K562 (cell line): ENCODE data around the gene NME4. TPM values are rescaled to one million over a fixed set of nuclear protein-coding genes. Genes with fewer than 3 reads are reported as not detected.

Experiments used
- ATAC-seq: fragments of 200-7000 bp; cut with Tn5 transposase; 3 replicates; pipeline ENCODE4 v1.9.1; 2020; ENCODE audit warnings: moderate library complexity
- BruUV-seq: library from RNA; stranded (reverse); fragments of 400-500 nt; replicated peaks from 2 replicates; lab custom pipeline; 2021; lab: Mats Ljungman, UMichigan
- CTCF ChIA-PET: fragments of 300-600 bp; formaldehyde crosslinking; extraction: SDS; loops from one replicate; lab custom pipeline; 2021; ENCODE audit warnings: low intra/inter-chr PET ratio; lab: Yijun Ruan, JAX
- POLR2A ChIA-PET: fragments of 300-600, 350-650 bp; sonication (Branson Sonifier 250); formaldehyde crosslinking; extraction: SDS; loops from one replicate; lab custom pipeline; 2021; ENCODE audit warnings: antibody characterized with exemption, inconsistent platforms; lab: Yijun Ruan, JAX
- DNase-seq, 4 experiments: peaks; one replicate each; pipeline versions ENCODE4 v3.0.0 to v3.0.0-alpha.2; 2011 to 2018; ENCODE audit warnings: low spot score in 3 of 4, mixed read lengths in 3 of 4; ENCODE audit errors: extremely low read depth in 1 of 4
- FAIRE-seq: peaks from 2 replicates; lab custom pipeline; 2011; peaks lifted over from hg19 to GRCh38; lab: Jason Lieb, UNC
- H2AFZ ChIP-seq: 2 replicates; pipeline ENCODE4 v1.6.0; 2011; ENCODE audit warnings: low read depth, low read length, control low read depth, inconsistent platforms
- H3K27ac ChIP-seq: fragments of 200-600 bp; 3 replicates; pipeline ENCODE4 v1.8.0; 2011; ENCODE audit warnings: low read depth, mild to moderate bottlenecking, control low read depth, inconsistent platforms, low read length, moderate library complexity, mixed read lengths; ENCODE audit errors: extremely low read depth
- H3K27me3 ChIP-seq, 2 experiments: fragments of 300-600 bp in 1 of 2; 2 replicates in 1 of 2; 3 replicates in 1 of 2; pipeline versions ENCODE4 v1.6.0 to v1.8.0; 2011; ENCODE audit warnings: inconsistent platforms in 2 of 2, low read length in 2 of 2, mild to moderate bottlenecking in 1 of 2, mixed read lengths in 1 of 2, moderate library complexity in 1 of 2; ENCODE audit not compliant: control insufficient read depth in 2 of 2, insufficient read depth in 2 of 2
- H3K36me3 ChIP-seq: fragments of 300-600 bp; 3 replicates; pipeline ENCODE4 v1.8.0; 2011; ENCODE audit warnings: mild to moderate bottlenecking, low read length, inconsistent platforms; ENCODE audit not compliant: control insufficient read depth, insufficient read depth
- H3K4me1 ChIP-seq, 2 experiments: fragments of 200-600 bp in 1 of 2; replicated peaks in 1 of 2; 2 replicates in 1 of 2; 3 replicates in 1 of 2; pipeline versions ENCODE4 v1.5.1 to v1.8.0; 2011; ENCODE audit warnings: inconsistent platforms in 2 of 2, low read length in 2 of 2, mild to moderate bottlenecking in 1 of 2, mixed read lengths in 1 of 2, moderate library complexity in 1 of 2; ENCODE audit not compliant: control insufficient read depth in 2 of 2, insufficient read depth in 2 of 2
- H3K4me2 ChIP-seq: 2 replicates; pipeline ENCODE4 v1.6.1; 2011; ENCODE audit warnings: low read length, control low read depth, inconsistent platforms, mixed read lengths; ENCODE audit not compliant: insufficient read depth
- H3K4me3 ChIP-seq: fragments of 200-600 bp; sonication (generic), shearing (Covaris generic); 2 replicates; pipeline ENCODE4 v1.5.1; 2016; ENCODE audit warnings: control low read depth, inconsistent platforms
- H3K79me2 ChIP-seq: fragments of 200-600 bp; 3 replicates; pipeline ENCODE4 v1.8.0; 2011; ENCODE audit warnings: low read length, inconsistent platforms; ENCODE audit not compliant: control insufficient read depth, insufficient read depth
- H3K9ac ChIP-seq, 2 experiments: 2 replicates each; pipeline versions ENCODE4 v1.6.0 to v1.6.1; 2011; ENCODE audit warnings: low read depth in 2 of 2, low read length in 2 of 2, control low read depth in 1 of 2, inconsistent platforms in 1 of 2, mild to moderate bottlenecking in 1 of 2, mixed read lengths in 1 of 2; ENCODE audit not compliant: insufficient read depth in 1 of 2
- H3K9me1 ChIP-seq: one replicate; pipeline ENCODE4 v1.6.0; 2011; ENCODE audit warnings: inconsistent platforms, mild to moderate bottlenecking, low read length, moderate library complexity; ENCODE audit not compliant: control insufficient read depth, insufficient read depth
- H3K9me3 ChIP-seq: replicated peaks from 2 replicates; pipeline ENCODE4 v1.5.1; 2011; ENCODE audit warnings: low read depth, low read length, inconsistent platforms; ENCODE audit not compliant: control insufficient read depth, insufficient read depth
- H4K20me1 ChIP-seq: replicated peaks from 2 replicates; pipeline ENCODE4 v1.6.1; 2011; ENCODE audit warnings: low read length, inconsistent platforms, mixed read lengths; ENCODE audit not compliant: control insufficient read depth, insufficient read depth
- IRF2 ChIP-seq: sonication (generic); formaldehyde crosslinking; IDR thresholded peaks from 2 replicates; pipeline ENCODE4 v1.8.1; 2022; ENCODE audit warnings: mild to moderate bottlenecking, missing genetic modification reagents
- MCM2 ChIP-seq: fragments of 450-650 bp; IDR thresholded peaks from 2 replicates; pipeline ENCODE4 v1.6.1; 2017; ENCODE audit warnings: low read depth, mild to moderate bottlenecking
- NCOR1 ChIP-seq: fragments of 450-650 bp; IDR thresholded peaks from 2 replicates; pipeline ENCODE4 v1.6.1; 2016; ENCODE audit warnings: mild to moderate bottlenecking, moderate library complexity
- RBM34 ChIP-seq: fragments of 200-400 bp; formaldehyde crosslinking; IDR thresholded peaks from 2 replicates; pipeline ENCODE4 v1.6.1; 2018; ENCODE audit warnings: low read length, borderline replicate concordance; ENCODE audit not compliant: insufficient read depth
- RCOR1 ChIP-seq, 2 experiments: IDR thresholded peaks; 2 replicates each; pipeline ENCODE4 v1.6.1; 2012; ENCODE audit warnings: low read depth in 2 of 2, low read length in 2 of 2, borderline replicate concordance in 1 of 2, improper control_type of control experiment in 1 of 2
- SMAD3 ChIP-seq: fragments of 450-650 bp; formaldehyde crosslinking; conservative IDR thresholded peaks from 2 replicates; pipeline ENCODE4 v1.4.0; 2020; ENCODE audit warnings: mild to moderate bottlenecking
- TCF15 ChIP-seq: fragments of 250-450 bp; sonication (Bioruptor Pico); IDR thresholded peaks from 2 replicates; pipeline ENCODE4 v1.8.0; 2022; ENCODE audit warnings: moderate library complexity, mild to moderate bottlenecking, inconsistent platforms
- ZBTB43 ChIP-seq: sonication (generic); formaldehyde crosslinking; IDR thresholded peaks from 2 replicates; pipeline ENCODE4 v1.8.0; 2023; ENCODE audit warnings: mild to moderate bottlenecking, missing genetic modification reagents
- ZFP36 ChIP-seq: fragments of 150-350 bp; IDR thresholded peaks from 2 replicates; pipeline ENCODE4 v1.6.1; 2018; ENCODE audit warnings: low read length, low read depth; ENCODE audit not compliant: partially characterized antibody
- ZNF165 ChIP-seq: fragments of 250-450 bp; sonication (Bioruptor Pico); IDR thresholded peaks from 2 replicates; pipeline ENCODE4 v1.4.0; 2020; ENCODE audit warnings: borderline replicate concordance
- ZNF174 ChIP-seq: fragments of 250-450 bp; sonication (Bioruptor Pico); IDR thresholded peaks from 2 replicates; pipeline ENCODE4 v1.4.0; 2020; ENCODE audit warnings: mild to moderate bottlenecking
- ZNF551 ChIP-seq: fragments of 250-450 bp; sonication (Bioruptor Pico); IDR thresholded peaks from 2 replicates; pipeline ENCODE4 v1.5.0; 2021; ENCODE audit warnings: mild to moderate bottlenecking, moderate library complexity
- ZZZ3 ChIP-seq: fragments of 450-650 bp; IDR thresholded peaks from 2 replicates; pipeline ENCODE4 v1.6.1; 2016; ENCODE audit warnings: antibody characterized with exemption, mild to moderate bottlenecking, moderate library complexity
- WGBS: fragments of 100-300 bp; shearing (Covaris generic); methylation state at CpG from one replicate; pipeline ENCODE4 v1.1.6; 2016; ENCODE audit warnings: low coverage, mixed read lengths; ENCODE audit not compliant: insufficient coverage; ENCODE audit errors: missing lambda C conversion rate; 5-methylcytosine and 5-hydroxymethylcytosine counted together
- in situ Hi-C: fragments of 300-500 bp; cut with MboI; formaldehyde crosslinking; loops from 4 replicates; pipeline ENCODE4 v1.15.0; 2018; ENCODE audit warnings: inconsistent platforms, mixed read lengths
- intact Hi-C: fragments of 100-400 bp; cut with micrococcal nuclease; formaldehyde crosslinking; loops from 2 replicates; pipeline ENCODE4 v1.14.2; 2022
- polyA plus RNA-seq, 8 experiments: library from polyadenylated mRNA; depleted of rRNA in 4 of 8; stranded (reverse) in 5 of 8; unstranded in 3 of 8; fragments of >200 nt; fragmentation: Nextera tagmentation in 2 of 8; fragmentation: Illumina TruSeq in 1 of 8; extraction: Ambion mirVana in 2 of 8; extraction: Trizol in 1 of 8; gene quantifications; 2 replicates each; pipeline versions ENCODE4 v1.2.1 to v1.2.3, GENCODE V29; 2011 to 2014; ENCODE audit warnings: inconsistent platforms in 1 of 8, missing spikeins in 1 of 8
- total RNA-seq, 7 experiments: library from RNA; depleted of rRNA in 6 of 7; stranded (reverse); fragments of >200 nt in 6 of 7; fragmentation: Illumina TruSeq in 2 of 7; extraction: Trizol in 2 of 7; gene quantifications; 2 replicates each; pipeline versions ENCODE4 v1.2.1 to v1.2.3, GENCODE V29; 2011 to 2021; ENCODE audit warnings: low replicate concordance in 1 of 7
- TF ChIP-seq, protein P1 (sequence below): fragments of 250-450 bp; sonication (Bioruptor Pico); IDR thresholded peaks from 2 replicates; pipeline ENCODE4 v1.4.0; 2020; ENCODE audit warnings: mild to moderate bottlenecking, moderate library complexity

Gene NME4
- total and polyA plus RNA-seq, 9 of the 15 experiments (the other 6 are each of a cell fraction or from before 2014, with no cell fraction given): 15.4 to 264 (median 139) TPM

DNA sequence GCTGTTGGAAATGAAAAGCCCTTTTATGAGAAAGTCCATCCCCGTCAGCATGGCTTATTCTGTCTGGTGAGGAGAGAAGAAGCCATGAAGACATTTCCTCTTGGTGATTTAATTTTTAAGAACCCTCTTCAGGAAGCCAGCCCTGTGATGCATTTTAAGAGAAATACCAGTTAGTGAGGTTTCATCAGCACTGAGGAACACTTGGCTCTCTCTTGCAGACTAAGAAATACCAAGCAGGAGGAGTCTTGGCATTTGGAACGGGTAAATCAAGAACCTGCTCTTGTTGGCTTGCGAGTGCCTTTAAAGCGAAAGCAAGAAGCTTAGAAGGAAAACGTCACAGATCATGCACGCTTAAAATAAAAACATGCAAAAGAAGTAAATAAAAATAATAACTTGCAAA is 46.0 kb downstream of the NME4 start:
- 70% methylated on average over 6 of the region's 6 CpGs for WGBS
- H3K27ac ChIP-seq: no peak overlapping the region
- no peaks in the 10 kb centered on the region for H4K20me1 ChIP-seq
- H3K36me3 ChIP-seq: no peaks in the 10 kb centered on the region
- H2AFZ ChIP-seq: no peak overlapping the region
- no TSS peak for BruUV-seq
- no peaks in the 10 kb centered on the region for H3K9me1 ChIP-seq
- intact Hi-C loops: no loop called here
- no peak overlapping the region for H3K9ac ChIP-seq
- ChIA-PET CTCF (no interaction called here), POLR2A (no interaction called here)
- H3K4me1 ChIP-seq: peaks cover 0 to 2% of the 10 kb centered on the region in 2 experiments; a peak in 1 of 5 replicates
- H3K79me2 ChIP-seq: peaks cover 3% of the 10 kb centered on the region; the same call in 1 of the 3 replicates
- DNase-seq: no peak
- no peak for FAIRE-seq
- no peak overlapping the region for H3K4me3 ChIP-seq
- H3K27me3 ChIP-seq: no peaks in the 10 kb centered on the region
- H3K4me2 ChIP-seq: no peak overlapping the region
- in situ Hi-C loops: no loop called here
- ATAC-seq: no peak
- TF ChIP-seq ZNF165: no peak
- no peak for TF ChIP-seq IRF2 (CRISPR knock-in tag)
- TF ChIP-seq TCF15 (CRISPR knock-in tag): no peak
- no peak for TF ChIP-seq ZBTB43 (CRISPR knock-in tag)
- no peak for TF ChIP-seq RCOR1 (IDR thresholded peaks at IDR 0.05; ENCODE audit: borderline replicate concordance in 1 of 2, low read depth in 2 of 2, low read length in 2 of 2)
- no peak for TF ChIP-seq ZNF174 (CRISPR knock-in tag)
- no peak for TF ChIP-seq NCOR1
- no peak for TF ChIP-seq MCM2
- no peak for TF ChIP-seq ZFP36
- no peak for TF ChIP-seq ZZZ3
- no peak for TF ChIP-seq ZNF551 (CRISPR knock-in tag)
- TF ChIP-seq, protein P1, sequence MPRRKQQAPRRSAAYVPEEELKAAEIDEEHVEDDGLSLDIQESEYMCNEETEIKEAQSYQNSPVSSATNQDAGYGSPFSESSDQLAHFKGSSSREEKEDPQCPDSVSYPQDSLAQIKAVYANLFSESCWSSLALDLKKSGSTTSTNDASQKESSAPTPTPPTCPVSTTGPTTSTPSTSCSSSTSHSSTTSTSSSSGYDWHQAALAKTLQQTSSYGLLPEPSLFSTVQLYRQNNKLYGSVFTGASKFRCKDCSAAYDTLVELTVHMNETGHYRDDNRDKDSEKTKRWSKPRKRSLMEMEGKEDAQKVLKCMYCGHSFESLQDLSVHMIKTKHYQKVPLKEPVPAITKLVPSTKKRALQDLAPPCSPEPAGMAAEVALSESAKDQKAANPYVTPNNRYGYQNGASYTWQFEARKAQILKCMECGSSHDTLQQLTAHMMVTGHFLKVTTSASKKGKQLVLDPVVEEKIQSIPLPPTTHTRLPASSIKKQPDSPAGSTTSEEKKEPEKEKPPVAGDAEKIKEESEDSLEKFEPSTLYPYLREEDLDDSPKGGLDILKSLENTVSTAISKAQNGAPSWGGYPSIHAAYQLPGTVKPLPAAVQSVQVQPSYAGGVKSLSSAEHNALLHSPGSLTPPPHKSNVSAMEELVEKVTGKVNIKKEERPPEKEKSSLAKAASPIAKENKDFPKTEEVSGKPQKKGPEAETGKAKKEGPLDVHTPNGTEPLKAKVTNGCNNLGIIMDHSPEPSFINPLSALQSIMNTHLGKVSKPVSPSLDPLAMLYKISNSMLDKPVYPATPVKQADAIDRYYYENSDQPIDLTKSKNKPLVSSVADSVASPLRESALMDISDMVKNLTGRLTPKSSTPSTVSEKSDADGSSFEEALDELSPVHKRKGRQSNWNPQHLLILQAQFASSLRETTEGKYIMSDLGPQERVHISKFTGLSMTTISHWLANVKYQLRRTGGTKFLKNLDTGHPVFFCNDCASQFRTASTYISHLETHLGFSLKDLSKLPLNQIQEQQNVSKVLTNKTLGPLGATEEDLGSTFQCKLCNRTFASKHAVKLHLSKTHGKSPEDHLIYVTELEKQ: no peak
- no peak for TF ChIP-seq SMAD3 (CRISPR knock-in tag)
- no peak for TF ChIP-seq RBM34
- no peaks in the 10 kb centered on the region for H3K9me3 ChIP-seq
